Measurements from ENCODE around the gene PABPN1. TPM values are rescaled to one million over a fixed set of nuclear protein-coding genes. Genes with fewer than 3 reads are reported as not detected.

Gene PABPN1
- total and polyA plus RNA-seq, 2 of the 13 experiments (the other 11 are each of a cell fraction or from before 2014, with no cell fraction given): 233 to 524 TPM

- TF ChIP-seq HNF1B (CRISPR knock-in tag; IDR thresholded peaks at IDR 0.05) (0 out of 2 replicates have a peak, but pooled peaks have one; percentile 22), TCF7L2 (IDR thresholded peaks at IDR 0.05; ENCODE audit: low read depth, low read length) (no peak), MTA1 (CRISPR knock-in tag; IDR thresholded peaks at IDR 0.05; ENCODE audit: borderline replicate concordance) (no peak), ZNF232 (CRISPR knock-in tag; IDR thresholded peaks at IDR 0.05; ENCODE audit: borderline replicate concordance) (no peak), SNRNP70 (IDR thresholded peaks at IDR 0.05; ENCODE audit: low read depth, low read length) (no peak), CSRNP1 (CRISPR knock-in tag; IDR thresholded peaks at IDR 0.05) (peak; percentile 43; the same call in 1 of the 2 replicates), ZNF589 (CRISPR knock-in tag; conservative IDR thresholded peaks at IDR 0.05) (no peak), MIXL1 (CRISPR knock-in tag; IDR thresholded peaks at IDR 0.05) (peak; percentile 83; the same call in 1 of the 2 replicates), SP140L (CRISPR knock-in tag; IDR thresholded peaks at IDR 0.05; ENCODE audit: borderline replicate concordance) (no peak), NFKBIZ (CRISPR knock-in tag; IDR thresholded peaks at IDR 0.05) (no peak; the same call in 1 of the 2 replicates), ZNF605 (CRISPR knock-in tag; IDR thresholded peaks at IDR 0.05) (no peak), SNAPC2 (CRISPR knock-in tag; IDR thresholded peaks at IDR 0.05) (peak; percentile 91; the same call in 1 of the 2 replicates), HNF4G (IDR thresholded peaks at IDR 0.05; ENCODE audit: borderline replicate concordance, low read depth, low read length) (no peak; the same call in 1 of the 2 replicates), HNF4G (CRISPR knock-in tag; IDR thresholded peaks at IDR 0.05; ENCODE audit: borderline replicate concordance, low read depth) (0 out of 2 replicates have a peak, but pooled peaks have one; percentile 38), TCF12 (IDR thresholded peaks at IDR 0.05) (no peak), TCF12 (CRISPR knock-in tag; IDR thresholded peaks at IDR 0.05) (no peak), XBP1 (CRISPR knock-in tag; IDR thresholded peaks at IDR 0.05) (no peak), FIP1L1 (IDR thresholded peaks at IDR 0.05; ENCODE audit: borderline replicate concordance, insufficient read depth, low read depth, low read length) (no peak), ELF4 (CRISPR knock-in tag; IDR thresholded peaks at IDR 0.05; ENCODE audit: borderline replicate concordance) (no peak), ZBTB46 (CRISPR knock-in tag; IDR thresholded peaks at IDR 0.05; ENCODE audit: borderline replicate concordance) (no peak), SRY (CRISPR knock-in tag; IDR thresholded peaks at IDR 0.05) (no peak)
Measured at GRCh38 chr14:23327947-23328744, 6.9 kb downstream of the PABPN1 start (continued).
